ENCODE measurements around the gene CHURC1. TPM values are rescaled to one million over a fixed set of nuclear protein-coding genes. Genes with fewer than 3 reads are reported as not detected.

The CHURC1 gene
- total RNA-seq, 2 donors from 2014 or later = 56.7 to 63.2 TPM

GRCh38 chr14:64927031-64927430, 12.8 kb downstream of the CHURC1 start:
- peaks cover 48% of the 10 kb centered on the region for H3K36me3 ChIP-seq (ENCODE audit: control insufficient read depth, insufficient read depth, low read length)
- Mint-ChIP-seq H3K4me3 (no peak overlapping the region), H3K4me1 (peaks cover 19% of the 10 kb centered on the region), H3K27ac (no peak overlapping the region), H3K9me3 (no peaks in the 10 kb centered on the region), H3K36me3 (ENCODE audit: low read depth) (peaks cover 4% of the 10 kb centered on the region), H3K27me3 (ENCODE audit: insufficient read depth) (no peaks in the 10 kb centered on the region)
- H3K27ac ChIP-seq (ENCODE audit: low read depth, low read length) = no peak overlapping the region
- H3K27me3 ChIP-seq (ENCODE audit: control insufficient read depth, insufficient read depth, low read length, poor library complexity, severe bottlenecking) = no peaks in the 10 kb centered on the region
- H3K9ac ChIP-seq (ENCODE audit: extremely low read depth, low read length, poor library complexity, severe bottlenecking) = no peak overlapping the region
- 60 to 69% methylated on average over 2 of the region's 3 CpGs for WGBS, 2 experiments (ENCODE audit: insufficient coverage in 1 of 2, insufficient read length in 1 of 2)
- H3K4me1 ChIP-seq (ENCODE audit: control insufficient read depth, insufficient read depth, low read length) = peaks cover 15% of the 10 kb centered on the region
- H3K9me3 ChIP-seq (ENCODE audit: control insufficient read depth, low read length) = no peaks in the 10 kb centered on the region
- no peak overlapping the region for H3K4me3 ChIP-seq (ENCODE audit: low read length)
- TF ChIP-seq, protein P1, sequence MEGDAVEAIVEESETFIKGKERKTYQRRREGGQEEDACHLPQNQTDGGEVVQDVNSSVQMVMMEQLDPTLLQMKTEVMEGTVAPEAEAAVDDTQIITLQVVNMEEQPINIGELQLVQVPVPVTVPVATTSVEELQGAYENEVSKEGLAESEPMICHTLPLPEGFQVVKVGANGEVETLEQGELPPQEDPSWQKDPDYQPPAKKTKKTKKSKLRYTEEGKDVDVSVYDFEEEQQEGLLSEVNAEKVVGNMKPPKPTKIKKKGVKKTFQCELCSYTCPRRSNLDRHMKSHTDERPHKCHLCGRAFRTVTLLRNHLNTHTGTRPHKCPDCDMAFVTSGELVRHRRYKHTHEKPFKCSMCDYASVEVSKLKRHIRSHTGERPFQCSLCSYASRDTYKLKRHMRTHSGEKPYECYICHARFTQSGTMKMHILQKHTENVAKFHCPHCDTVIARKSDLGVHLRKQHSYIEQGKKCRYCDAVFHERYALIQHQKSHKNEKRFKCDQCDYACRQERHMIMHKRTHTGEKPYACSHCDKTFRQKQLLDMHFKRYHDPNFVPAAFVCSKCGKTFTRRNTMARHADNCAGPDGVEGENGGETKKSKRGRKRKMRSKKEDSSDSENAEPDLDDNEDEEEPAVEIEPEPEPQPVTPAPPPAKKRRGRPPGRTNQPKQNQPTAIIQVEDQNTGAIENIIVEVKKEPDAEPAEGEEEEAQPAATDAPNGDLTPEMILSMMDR (conservative IDR thresholded peaks at IDR 0.05) = no peak
- no peak for DNase-seq

DNA sequence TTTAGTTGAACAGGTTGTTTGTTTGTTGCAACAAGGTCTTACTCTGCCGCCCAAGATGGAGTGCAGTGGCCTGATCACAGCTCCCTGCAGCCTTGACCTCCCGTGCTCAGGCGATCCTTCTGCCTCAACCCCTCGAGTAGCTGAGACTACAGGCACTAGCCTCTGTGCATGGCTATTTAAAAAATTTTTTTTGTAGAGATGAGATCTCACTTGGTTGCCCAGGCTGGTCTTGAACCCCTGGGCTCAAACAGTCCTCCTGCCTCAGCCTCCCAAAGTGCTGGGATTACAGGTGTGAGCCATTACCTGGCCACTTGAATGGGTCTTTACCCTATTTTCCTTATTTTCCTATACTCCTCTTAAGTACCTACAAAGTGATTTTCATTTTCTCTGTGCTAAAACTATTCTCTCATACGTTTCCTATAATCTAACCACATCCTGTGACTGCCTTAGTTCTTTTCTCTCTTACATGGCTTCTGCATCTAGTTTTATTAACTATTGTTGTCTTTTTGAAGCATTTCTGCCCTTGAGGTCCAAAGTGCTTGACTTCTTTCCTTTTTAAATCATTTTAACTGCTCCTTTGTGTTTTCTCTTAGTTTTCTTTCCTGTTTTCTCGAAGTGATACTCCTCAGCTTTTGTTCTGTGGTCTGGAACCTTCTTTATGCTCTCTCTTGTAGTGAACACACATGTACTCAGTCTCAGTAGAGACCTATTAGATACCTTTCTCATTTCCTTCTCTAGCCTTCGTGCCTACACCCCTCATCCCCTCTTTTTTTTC, 14.2 kb downstream of the CHURC1 start:
- Mint-ChIP-seq H3K9me3 (no peaks in the 10 kb centered on the region), H3K4me3 (no peak overlapping the region)
- H3K9ac ChIP-seq (ENCODE audit: extremely low read depth, low read length, poor library complexity, severe bottlenecking) = no peak overlapping the region

GRCh38 chr14:64929014-64929359, 14.7 kb downstream of the CHURC1 start:
- H3K27ac ChIP-seq (ENCODE audit: low read depth, low read length) = no peak overlapping the region
- Mint-ChIP-seq H3K27ac (no peak overlapping the region), H3K4me3 (no peak overlapping the region), H3K9me3 (no peaks in the 10 kb centered on the region), H3K27me3 (ENCODE audit: insufficient read depth) (no peaks in the 10 kb centered on the region), H3K4me1 (peaks cover 20% of the 10 kb centered on the region), H3K36me3 (ENCODE audit: low read depth) (peaks cover 21% of the 10 kb centered on the region)
- no peak overlapping the region for H3K4me3 ChIP-seq (ENCODE audit: low read length)
- H3K9ac ChIP-seq (ENCODE audit: extremely low read depth, low read length, poor library complexity, severe bottlenecking) = no peak overlapping the region
- TF ChIP-seq, protein P1 (conservative IDR thresholded peaks at IDR 0.05) = no peak
- H3K4me1 ChIP-seq (ENCODE audit: control insufficient read depth, insufficient read depth, low read length) = peaks cover 17% of the 10 kb centered on the region
- DNase-seq = no peak
- H3K9me3 ChIP-seq (ENCODE audit: control insufficient read depth, low read length) = no peaks in the 10 kb centered on the region
- H3K36me3 ChIP-seq (ENCODE audit: control insufficient read depth, insufficient read depth, low read length) = peaks cover 57% of the 10 kb centered on the region
- WGBS, 2 experiments (ENCODE audit: insufficient coverage in 1 of 2, insufficient read length in 1 of 2) = 94 to 96% methylated on average over 3 of the region's 3 CpGs
- H3K27me3 ChIP-seq (ENCODE audit: control insufficient read depth, insufficient read depth, low read length, poor library complexity, severe bottlenecking) = no peaks in the 10 kb centered on the region

More for the DNA sequence above, 14.2 kb downstream of the CHURC1 start:
- DNase-seq = no peak
- WGBS, 2 experiments (ENCODE audit: insufficient coverage in 1 of 2, insufficient read length in 1 of 2) = 95 to 99% methylated on average over 6 to 7 of the region's 7 CpGs
- peaks cover 16% of the 10 kb centered on the region for H3K36me3 Mint-ChIP-seq (ENCODE audit: low read depth)
- H3K27me3 ChIP-seq (ENCODE audit: control insufficient read depth, insufficient read depth, low read length, poor library complexity, severe bottlenecking) = no peaks in the 10 kb centered on the region
- peaks cover 55% of the 10 kb centered on the region for H3K36me3 ChIP-seq (ENCODE audit: control insufficient read depth, insufficient read depth, low read length)
- H3K4me3 ChIP-seq (ENCODE audit: low read length) = no peak overlapping the region
- no peaks in the 10 kb centered on the region for H3K27me3 Mint-ChIP-seq (ENCODE audit: insufficient read depth)
- no peak overlapping the region for H3K27ac ChIP-seq (ENCODE audit: low read depth, low read length)
- H3K9me3 ChIP-seq (ENCODE audit: control insufficient read depth, low read length) = no peaks in the 10 kb centered on the region
- TF ChIP-seq, protein P1 (conservative IDR thresholded peaks at IDR 0.05) = no peak
- H3K4me1 ChIP-seq (ENCODE audit: control insufficient read depth, insufficient read depth, low read length) = peaks cover 20% of the 10 kb centered on the region
- no peak overlapping the region for H3K27ac Mint-ChIP-seq
- peaks cover 24% of the 10 kb centered on the region for H3K4me1 Mint-ChIP-seq
